Upper lobe of right lung (tissue), 1 donor: ENCODE measurements around the gene PARK7. TPM values are rescaled to one million over a fixed set of nuclear protein-coding genes. Genes with fewer than 3 reads are reported as not detected.

ENCODE experiments used
- ATAC-seq: fragments of 200-7000 bp; cut with Tn5 transposase; one replicate; pipeline ENCODE4 v1.9.1; 2020; ENCODE audit warnings: mild to moderate bottlenecking, moderate library complexity
- DNase-seq: peaks from one replicate; pipeline ENCODE4 v3.0.0-alpha.2; 2020
- H3K27ac ChIP-seq: fragments of 200-600 bp; one replicate; pipeline ENCODE4 v1.8.0; 2022
- H3K27me3 ChIP-seq: fragments of 200-600 bp; one replicate; pipeline ENCODE4 v1.8.0; 2022; ENCODE audit warnings: mild to moderate bottlenecking
- H3K36me3 ChIP-seq: fragments of 200-600 bp; one replicate; pipeline ENCODE4 v1.8.0; 2022
- H3K4me1 ChIP-seq: fragments of 200-600 bp; one replicate; pipeline ENCODE4 v1.8.0; 2022
- H3K4me3 ChIP-seq: fragments of 200-600 bp; one replicate; pipeline ENCODE4 v1.8.0; 2022; ENCODE audit warnings: mild to moderate bottlenecking
- H3K9me3 ChIP-seq: fragments of 200-600 bp; one replicate; pipeline ENCODE4 v1.8.0; 2022
- intact Hi-C: fragments of 100-400 bp; cut with DNase I; formaldehyde crosslinking; loops from one replicate; pipeline ENCODE4 v1.11.0; 2022
- total RNA-seq: library from RNA; stranded (reverse); fragmentation: NEBNext Ultra II Directional; extraction: Animal tissue kit (Norgen Biotek cat#: 25700); gene quantifications from one replicate; pipeline ENCODE4 v1.2.1, GENCODE V29; 2021
- TF ChIP-seq, protein P1 (sequence below): fragments of 200-600 bp; IDR thresholded peaks from one replicate; pipeline ENCODE4 v1.8.0; 2022; ENCODE audit warnings: antibody characterized with exemption
- donor health status: DM: no; HTN: yes; CAD: no; lungs with severe emphysema.

The PARK7 gene
- total RNA-seq, 1 donor from 2014 or later = 184 TPM

DNA sequence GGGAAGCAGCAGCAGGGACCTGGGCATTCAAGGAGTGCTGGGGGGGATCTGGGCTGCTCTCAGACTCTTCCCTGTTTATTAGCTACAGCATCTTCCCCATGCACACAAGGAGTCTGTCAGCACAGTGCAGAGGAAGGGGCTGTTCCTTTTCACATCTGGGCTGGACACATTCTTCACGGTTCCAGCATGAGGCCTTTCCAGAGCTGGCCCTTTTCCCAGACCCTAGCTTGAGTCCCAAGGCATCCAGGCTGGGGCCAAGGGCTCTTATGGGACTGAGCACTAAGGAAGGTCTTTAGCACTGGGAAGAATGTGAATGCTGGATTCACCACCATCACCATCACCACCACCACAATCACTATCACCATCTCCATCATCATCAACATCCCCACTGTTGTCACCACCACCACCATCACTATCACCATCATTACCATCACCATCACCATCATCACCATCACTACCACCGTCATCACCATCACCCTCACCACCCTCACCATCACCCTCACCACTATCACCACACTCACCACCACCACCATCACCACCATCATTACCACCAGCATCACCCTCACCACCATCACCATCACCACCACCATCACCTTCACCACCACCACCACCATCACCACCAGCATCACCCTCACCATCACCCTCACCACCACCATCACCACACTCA, 28.4 kb downstream of the PARK7 start:
- H3K9me3 ChIP-seq = no peaks in the 10 kb centered on the region
- TF ChIP-seq, protein P1, sequence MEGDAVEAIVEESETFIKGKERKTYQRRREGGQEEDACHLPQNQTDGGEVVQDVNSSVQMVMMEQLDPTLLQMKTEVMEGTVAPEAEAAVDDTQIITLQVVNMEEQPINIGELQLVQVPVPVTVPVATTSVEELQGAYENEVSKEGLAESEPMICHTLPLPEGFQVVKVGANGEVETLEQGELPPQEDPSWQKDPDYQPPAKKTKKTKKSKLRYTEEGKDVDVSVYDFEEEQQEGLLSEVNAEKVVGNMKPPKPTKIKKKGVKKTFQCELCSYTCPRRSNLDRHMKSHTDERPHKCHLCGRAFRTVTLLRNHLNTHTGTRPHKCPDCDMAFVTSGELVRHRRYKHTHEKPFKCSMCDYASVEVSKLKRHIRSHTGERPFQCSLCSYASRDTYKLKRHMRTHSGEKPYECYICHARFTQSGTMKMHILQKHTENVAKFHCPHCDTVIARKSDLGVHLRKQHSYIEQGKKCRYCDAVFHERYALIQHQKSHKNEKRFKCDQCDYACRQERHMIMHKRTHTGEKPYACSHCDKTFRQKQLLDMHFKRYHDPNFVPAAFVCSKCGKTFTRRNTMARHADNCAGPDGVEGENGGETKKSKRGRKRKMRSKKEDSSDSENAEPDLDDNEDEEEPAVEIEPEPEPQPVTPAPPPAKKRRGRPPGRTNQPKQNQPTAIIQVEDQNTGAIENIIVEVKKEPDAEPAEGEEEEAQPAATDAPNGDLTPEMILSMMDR = no peak
- ATAC-seq (no peak), DNase-seq (no peak)
- H3K36me3 ChIP-seq = peaks cover 18% of the 10 kb centered on the region
- intact Hi-C loops = loop anchor here (10.0 kb wide), 1 partner anchor 325 kb away; the partner anchor contains the start of gene SLC45A1
- no peak overlapping the region for H3K27ac ChIP-seq
- no peaks in the 10 kb centered on the region for H3K27me3 ChIP-seq
- no peaks in the 10 kb centered on the region for H3K4me1 ChIP-seq
- H3K4me3 ChIP-seq = no peak overlapping the region

DNA sequence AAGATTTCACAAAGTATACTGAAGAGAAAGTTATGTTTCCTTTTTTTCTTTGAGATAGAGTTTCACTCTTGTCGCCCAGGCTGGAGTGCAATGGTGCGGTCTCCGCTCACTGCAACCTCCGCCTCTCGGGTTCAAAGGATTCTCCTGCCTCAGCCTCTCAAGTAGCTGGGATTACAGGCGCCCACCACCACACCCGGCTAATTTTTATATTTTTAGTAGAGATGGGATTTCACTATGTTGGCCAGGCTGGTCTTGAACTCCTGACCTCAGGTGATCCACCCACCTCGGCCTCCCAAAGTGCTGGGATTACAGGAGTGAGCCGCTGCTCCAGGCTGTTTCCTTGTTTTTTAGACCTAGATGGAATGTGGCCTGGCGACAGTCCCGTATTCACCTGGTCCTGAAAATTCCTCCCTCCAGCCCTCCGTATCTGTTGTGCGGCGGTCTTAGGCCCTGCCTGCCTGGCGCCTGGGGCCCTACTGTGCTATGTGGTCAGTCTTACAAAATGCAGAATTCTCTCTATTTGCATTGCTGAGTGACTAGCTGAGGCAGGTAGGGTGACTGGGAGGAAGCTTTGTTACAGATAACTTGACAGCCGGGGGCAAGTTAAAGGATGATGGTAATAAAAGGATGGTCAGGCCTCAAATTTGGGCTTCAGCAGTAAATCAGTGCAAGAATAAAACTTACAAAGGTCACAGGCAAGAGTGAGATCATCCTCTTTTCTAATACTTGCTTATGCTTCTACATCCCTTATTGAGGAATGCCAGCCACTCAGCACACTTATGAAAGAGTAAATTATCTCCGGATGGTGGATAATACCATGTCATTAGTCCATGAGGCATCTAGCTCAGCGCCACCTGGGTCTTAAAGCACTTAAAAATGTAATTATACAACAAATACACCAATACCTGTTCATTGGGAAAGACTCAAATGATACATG, 30.3 kb downstream of the PARK7 start:
- H3K4me3 ChIP-seq = no peak overlapping the region
- intact Hi-C loops = no loop called here
- TF ChIP-seq, protein P1 = no peak
- H3K27me3 ChIP-seq = no peaks in the 10 kb centered on the region
- DNase-seq (no peak), ATAC-seq (peak; percentile 34)
- no peaks in the 10 kb centered on the region for H3K9me3 ChIP-seq
- H3K36me3 ChIP-seq = no peaks in the 10 kb centered on the region
- no peak overlapping the region for H3K27ac ChIP-seq
- H3K4me1 ChIP-seq = no peaks in the 10 kb centered on the region

DNA sequence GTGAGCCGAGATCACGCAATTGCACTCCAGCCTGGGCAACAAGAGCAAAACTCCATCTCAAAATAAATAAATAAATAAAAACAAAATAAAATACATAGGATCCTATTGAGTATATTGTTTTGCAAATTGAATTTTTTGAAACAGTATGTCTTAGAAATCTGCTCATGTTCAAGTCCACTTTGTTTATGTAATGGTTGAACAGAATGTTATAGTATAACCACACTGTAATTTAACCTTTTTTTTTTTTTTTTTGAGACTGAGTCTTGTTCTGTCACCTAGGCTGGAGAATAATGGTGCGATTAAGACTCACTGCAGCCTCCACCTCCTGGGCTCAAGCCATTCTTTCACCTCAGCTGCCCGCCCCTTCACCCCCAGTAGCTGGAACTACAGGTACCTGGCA, 31.4 kb downstream of the PARK7 start:
- Histone ChIP-seq H3K36me3 (no peaks in the 10 kb centered on the region), H3K9me3 (no peaks in the 10 kb centered on the region), H3K27me3 (no peaks in the 10 kb centered on the region), H3K4me1 (no peaks in the 10 kb centered on the region), H3K4me3 (no peak overlapping the region), H3K27ac (no peak overlapping the region)
- intact Hi-C loops = no loop called here
- DNase-seq = no peak
- ATAC-seq = no peak
- TF ChIP-seq, protein P1 = no peak

DNA sequence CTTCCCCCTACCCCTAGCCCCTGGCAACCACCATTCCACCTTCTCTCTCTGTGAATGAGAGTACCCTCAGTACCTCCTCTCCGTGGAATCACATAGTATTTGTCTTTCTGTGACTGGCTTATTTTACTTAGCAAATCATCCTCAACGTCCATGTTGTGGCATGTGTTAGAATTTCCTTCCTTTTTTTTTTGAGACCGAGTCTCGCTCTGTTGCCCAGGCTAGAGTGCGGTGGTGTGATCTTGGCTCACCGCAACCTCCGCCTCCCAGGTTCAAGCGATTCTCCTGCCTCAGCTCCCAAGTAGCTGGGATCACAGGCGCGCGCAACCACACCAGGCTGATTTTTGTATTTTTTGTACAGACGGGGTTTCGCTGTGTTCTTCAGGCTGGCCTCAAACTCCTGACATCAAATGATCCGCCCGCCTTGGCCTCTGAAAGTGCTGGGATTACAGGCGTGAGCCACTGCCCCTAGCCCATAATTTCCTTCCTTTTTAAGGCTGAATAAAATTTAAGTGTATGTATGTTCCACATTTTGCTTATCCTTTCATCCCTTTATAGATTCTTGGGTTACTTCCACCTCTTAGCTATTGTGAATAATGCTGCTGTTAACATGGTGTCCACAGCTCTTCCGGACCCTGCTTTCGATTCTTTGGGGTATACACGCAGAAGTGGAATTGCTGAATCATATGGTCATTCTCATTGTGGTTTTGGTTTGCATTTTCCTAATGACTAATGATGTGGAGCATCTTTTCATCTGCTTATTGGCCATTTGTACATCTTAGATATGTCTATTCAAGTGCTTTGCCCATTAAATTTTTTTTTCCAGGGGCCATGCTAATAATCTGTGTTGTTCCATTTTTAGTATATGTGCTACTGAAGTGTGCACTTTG, 32.3 kb downstream of the PARK7 start:
- Histone ChIP-seq H3K4me3 (no peak overlapping the region), H3K27me3 (no peaks in the 10 kb centered on the region), H3K9me3 (no peaks in the 10 kb centered on the region), H3K36me3 (no peaks in the 10 kb centered on the region), H3K4me1 (no peaks in the 10 kb centered on the region), H3K27ac (no peak overlapping the region)
- intact Hi-C loops = no loop called here
- DNase-seq (no peak), ATAC-seq (no peak)
- TF ChIP-seq, protein P1 = no peak

DNA sequence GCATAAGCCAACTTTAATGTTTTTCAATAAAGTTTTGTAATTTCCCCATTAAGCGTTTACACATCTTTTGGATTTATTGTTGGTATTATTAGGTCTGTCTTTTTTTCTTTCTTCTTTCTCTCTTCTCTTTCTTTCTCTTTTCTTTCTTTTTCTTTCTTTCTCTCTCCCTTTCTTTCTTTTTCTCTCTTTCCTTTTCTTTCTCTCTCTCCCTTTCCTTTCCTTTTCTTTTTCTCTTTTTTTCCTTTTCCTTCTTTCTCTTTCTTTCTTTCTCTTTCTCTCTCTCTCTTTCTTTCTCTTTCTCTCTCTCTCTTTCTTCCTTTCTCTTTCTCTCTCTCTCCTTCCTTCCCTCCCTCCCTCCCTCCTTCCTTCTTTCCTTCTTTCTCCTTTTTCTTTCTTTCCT, 33.3 kb downstream of the PARK7 start:
- H3K9me3 ChIP-seq = no peaks in the 10 kb centered on the region
- DNase-seq (no peak), ATAC-seq (no peak)
- intact Hi-C loops = no loop called here
- H3K27me3 ChIP-seq = no peaks in the 10 kb centered on the region
- H3K36me3 ChIP-seq = no peaks in the 10 kb centered on the region
- H3K4me3 ChIP-seq = no peak overlapping the region
- no peak overlapping the region for H3K27ac ChIP-seq
- TF ChIP-seq, protein P1 = no peak
- H3K4me1 ChIP-seq = no peaks in the 10 kb centered on the region
